OCI-LY1 (cell line): ENCODE results near the gene WNK4.

ENCODE experiments used
- H2AFZ ChIP-seq: fragments of 200-600 bp; sonication (generic), shearing (Covaris generic); 2 replicates; pipeline ENCODE4 v1.6.0; 2014; ENCODE audit warnings: antibody characterized with exemption, mild to moderate bottlenecking, low read length
- H3F3A ChIP-seq: fragments of 200-600 bp; sonication (generic), shearing (Covaris generic); 2 replicates; pipeline ENCODE4 v1.6.0; 2014; ENCODE audit warnings: mild to moderate bottlenecking, antibody characterized with exemption, low read length, moderate library complexity; ENCODE audit not compliant: insufficient read depth
- H3K27ac ChIP-seq: fragments of 200-600 bp; sonication (generic); 2 replicates; pipeline ENCODE4 v1.5.1; 2014; ENCODE audit warnings: low read length, mixed run types, mild to moderate bottlenecking, low read depth; ENCODE audit not compliant: poor library complexity, severe bottlenecking
- H3K27me3 ChIP-seq: fragments of 200-600 bp; sonication (generic); 2 replicates; pipeline ENCODE4 v1.6.0; 2014; ENCODE audit warnings: antibody characterized with exemption, mild to moderate bottlenecking, low read length, moderate library complexity; ENCODE audit not compliant: insufficient read depth
- H3K36me3 ChIP-seq: fragments of 200-600 bp; sonication (generic); 2 replicates; pipeline ENCODE4 v1.6.1; 2014; ENCODE audit warnings: mild to moderate bottlenecking, antibody characterized with exemption, low read length, moderate library complexity, mixed read lengths; ENCODE audit not compliant: insufficient read depth
- H3K4me1 ChIP-seq: fragments of 200-600 bp; sonication (generic); 2 replicates; pipeline ENCODE4 v1.5.1; 2014; ENCODE audit warnings: mild to moderate bottlenecking, low read length, moderate library complexity; ENCODE audit not compliant: insufficient read depth, severe bottlenecking
- H3K4me2 ChIP-seq: fragments of 200-600 bp; sonication (generic), shearing (Covaris generic); 2 replicates; pipeline ENCODE4 v1.6.1; 2014; ENCODE audit warnings: low read length
- H3K4me3 ChIP-seq: fragments of 200-600 bp; sonication (generic); 2 replicates; pipeline ENCODE4 v1.5.1; 2014; ENCODE audit warnings: low read length, low read depth, mild to moderate bottlenecking, mixed read lengths; ENCODE audit not compliant: poor library complexity, severe bottlenecking
- H3K79me2 ChIP-seq: fragments of 200-600 bp; shearing (Covaris generic); 2 replicates; pipeline ENCODE4 v1.6.1; 2016; ENCODE audit warnings: mixed run types, low read length, mixed read lengths; ENCODE audit not compliant: insufficient read depth
- H3K9ac ChIP-seq: fragments of 200-600 bp; sonication (generic), shearing (Covaris generic); 2 replicates; pipeline ENCODE4 v1.6.1; 2014; ENCODE audit warnings: mild to moderate bottlenecking, low read length, mixed read lengths
- H3K9me2 ChIP-seq: fragments of 200-600 bp; sonication (generic), shearing (Covaris generic); 2 replicates; pipeline ENCODE4 v1.6.1; 2014; ENCODE audit warnings: low read depth, mild to moderate bottlenecking, low read length, mixed read lengths
- H3K9me3 ChIP-seq: fragments of 200-600 bp; shearing (Covaris generic); 2 replicates; pipeline ENCODE4 v1.6.1; 2014; ENCODE audit warnings: low read length, mixed read lengths
- H4K20me1 ChIP-seq: fragments of 200-600 bp; sonication (generic), shearing (Covaris generic); 2 replicates; pipeline ENCODE4 v1.6.0; 2016; ENCODE audit warnings: mild to moderate bottlenecking, low read length; ENCODE audit not compliant: insufficient read depth
- CTCF ChIP-seq: fragments of 200-600 bp; sonication (generic), shearing (Covaris generic); IDR thresholded peaks from 2 replicates; pipeline ENCODE4 v1.5.1; 2017; ENCODE audit warnings: mild to moderate bottlenecking, antibody characterized with exemption, low read length, moderate library complexity, mixed read lengths
- EZH2 ChIP-seq: fragments of 200-600 bp; sonication (generic), shearing (Covaris generic); IDR thresholded peaks from 2 replicates; pipeline ENCODE4 v1.8.0; 2017; ENCODE audit warnings: borderline replicate concordance, mixed run types, mild to moderate bottlenecking, antibody characterized with exemption, low read length, moderate library complexity, mixed read lengths

WNK4 gene

GRCh38 chr17:42748908-42749798 is 31.3 kb upstream of the WNK4 start:
- Histone ChIP-seq H3K4me3 (no peak overlapping the region), H3K9me3 (no peaks in the 10 kb centered on the region), H3F3A (no peaks in the 10 kb centered on the region), H3K4me1 (peaks cover 5% of the 10 kb centered on the region), H3K4me2 (no peak overlapping the region), H3K9me2 (no peaks in the 10 kb centered on the region), H3K36me3 (no peaks in the 10 kb centered on the region), H3K79me2 (peaks cover under 1% of the 10 kb centered on the region; the same call in 1 of the 2 replicates), H2AFZ (no peak overlapping the region), H3K27me3 (no peaks in the 10 kb centered on the region), H4K20me1 (no peaks in the 10 kb centered on the region), H3K27ac (no peak overlapping the region), H3K9ac (no peak overlapping the region)
- no peak for TF ChIP-seq EZH2
- no peak for TF ChIP-seq CTCF

GRCh38 chr17:42750739-42751344 is 29.6 kb upstream of the WNK4 start:
- H3K9me2 ChIP-seq: no peaks in the 10 kb centered on the region
- no peak overlapping the region for H2AFZ ChIP-seq
- H3F3A ChIP-seq: no peaks in the 10 kb centered on the region
- H3K79me2 ChIP-seq: no peaks in the 10 kb centered on the region
- no peak overlapping the region for H3K4me3 ChIP-seq
- H3K9ac ChIP-seq: no peak overlapping the region
- no peak overlapping the region for H3K4me2 ChIP-seq
- no peaks in the 10 kb centered on the region for H3K27me3 ChIP-seq
- no peak overlapping the region for H3K27ac ChIP-seq
- no peaks in the 10 kb centered on the region for H3K9me3 ChIP-seq
- H3K4me1 ChIP-seq: no peaks in the 10 kb centered on the region
- H3K36me3 ChIP-seq: no peaks in the 10 kb centered on the region
- no peak for TF ChIP-seq EZH2
- no peak for TF ChIP-seq CTCF
- H4K20me1 ChIP-seq: no peaks in the 10 kb centered on the region

GRCh38 chr17:42751628-42752027 is 28.8 kb upstream of the WNK4 start:
- Histone ChIP-seq H3K4me2 (no peak overlapping the region), H3K27ac (no peak overlapping the region)
- no peak for TF ChIP-seq EZH2
- no peak for TF ChIP-seq CTCF

More at GRCh38 chr17:42751628-42752027, 28.8 kb upstream of the WNK4 start:
- Histone ChIP-seq H3K4me3 (no peak overlapping the region), H3F3A (no peaks in the 10 kb centered on the region), H3K9me2 (no peaks in the 10 kb centered on the region), H3K9ac (no peak overlapping the region), H3K4me1 (no peaks in the 10 kb centered on the region), H3K79me2 (no peaks in the 10 kb centered on the region), H2AFZ (no peak overlapping the region), H3K9me3 (no peaks in the 10 kb centered on the region), H4K20me1 (no peaks in the 10 kb centered on the region), H3K36me3 (no peaks in the 10 kb centered on the region), H3K27me3 (no peaks in the 10 kb centered on the region)
